GM18873 (cell line): ENCODE results near the gene DEK.
"Not testable (repeated sequence)": the region's sequence is repeated elsewhere in the genome, so short reads cannot be mapped to it uniquely, and the experiment has no call there.

Experiments used
- ATAC-seq: cut with Tn5 transposase; IDR thresholded peaks from one replicate; pipeline ENCODE4 v1.9.1; 2021; ENCODE audit warnings: mild to moderate bottlenecking, moderate library complexity, moderate number of reproducible peaks; ENCODE audit not compliant: unreplicated experiment, low FRiP score

Gene DEK

GRCh38 chr6:18264219-18264922, at the start of gene DEK:
TSS of gene DEK (minus strand) at chr6:18264530. CDS start at chr6:18263987, 543 bp downstream.
- no peak for ATAC-seq

GRCh38 chr6:18312368-18312767, 48.0 kb upstream of the DEK start:
- ATAC-seq = no peak

- not testable (repeated sequence) for ATAC-seq
Observed at GRCh38 chr6:18310010-18310409, 45.7 kb upstream of the DEK start.

- ATAC-seq = no peak
Observed at GRCh38 chr6:18309046-18309445, 44.7 kb upstream of the DEK start.

GRCh38 chr6:18308070-18308735, 43.9 kb upstream of the DEK start:
- no peak for ATAC-seq

- no peak for ATAC-seq
Observed at GRCh38 chr6:18306977-18307376, 42.6 kb upstream of the DEK start.

- ATAC-seq = no peak
Observed at GRCh38 chr6:18302561-18303439, 38.5 kb upstream of the DEK start.

GRCh38 chr6:18293076-18293904, 29.0 kb upstream of the DEK start:
- ATAC-seq = no peak

- ATAC-seq = no peak
Observed at GRCh38 chr6:18289283-18289682, 25.0 kb upstream of the DEK start.

- no peak for ATAC-seq
Observed at GRCh38 chr6:18284261-18284660, 19.9 kb upstream of the DEK start.

GRCh38 chr6:18281564-18281963, 17.2 kb upstream of the DEK start:
- ATAC-seq = no peak

GRCh38 chr6:18280084-18280483, 15.8 kb upstream of the DEK start:
- ATAC-seq = no peak

- ATAC-seq = no peak
Observed at GRCh38 chr6:18279422-18279821, 15.1 kb upstream of the DEK start.

GRCh38 chr6:18277237-18278006, 13.1 kb upstream of the DEK start:
- ATAC-seq = no peak

- ATAC-seq = no peak
Observed at GRCh38 chr6:18276610-18277236, 12.4 kb upstream of the DEK start.

GRCh38 chr6:18270216-18270615, 5.9 kb upstream of the DEK start:
- ATAC-seq = no peak

GRCh38 chr6:18269717-18270116, 5.4 kb upstream of the DEK start:
- no peak for ATAC-seq

- ATAC-seq = no peak
Observed at GRCh38 chr6:18269253-18269652, 4.9 kb upstream of the DEK start.

- ATAC-seq = no peak
Observed at GRCh38 chr6:18268066-18268465, 3.7 kb upstream of the DEK start.
